A673 (cell line): ENCODE results near the gene CNTN1. TPM values are rescaled to one million over a fixed set of nuclear protein-coding genes. Genes with fewer than 3 reads are reported as not detected.

Experiments
- Bru-seq: library from RNA; stranded (reverse); fragments of 400-500 nt; gene quantifications from one replicate; lab custom pipeline; 2021; lab: Mats Ljungman, UMichigan
- BruChase-seq, 2 experiments: library from RNA; stranded (reverse); fragments of 400-500 nt; gene quantifications; one replicate each; lab custom pipeline; 2021; lab: Mats Ljungman, UMichigan
- BruUV-seq: library from RNA; stranded (reverse); fragments of 400-500 nt; replicated peaks from 2 replicates; lab custom pipeline; 2021; lab: Mats Ljungman, UMichigan
- CTCF ChIA-PET: fragments of 300-600 bp; sonication (Branson Sonifier 250); formaldehyde crosslinking; loops from one replicate; lab custom pipeline; 2022; ENCODE audit warnings: antibody characterized with exemption; lab: Charles Lee
- POLR2A ChIA-PET: fragments of 300-600 bp; sonication (Branson Sonifier 250); formaldehyde crosslinking; loops from one replicate; lab custom pipeline; 2022; ENCODE audit warnings: antibody characterized with exemption; ENCODE audit not compliant: low non-redundant PET; lab: Charles Lee
- DNase-seq: peaks from one replicate; pipeline ENCODE4 v3.0.0-alpha.2; 2015; ENCODE audit warnings: low spot score
- H3K27ac ChIP-seq: fragments of 200-600 bp; sonication (generic); 2 replicates; pipeline ENCODE4 v1.5.1; 2016; ENCODE audit warnings: mixed run types, low read depth, mild to moderate bottlenecking, mixed read lengths, antibody characterized with exemption, low read length; ENCODE audit not compliant: poor library complexity, severe bottlenecking
- H3K27me3 ChIP-seq: fragments of 200-600 bp; sonication (generic); replicated peaks from 2 replicates; pipeline ENCODE4 v1.6.1; 2017; ENCODE audit warnings: mixed run types, low read depth, mild to moderate bottlenecking, mixed read lengths, antibody characterized with exemption, low read length; ENCODE audit not compliant: insufficient read depth, poor library complexity
- H3K36me3 ChIP-seq: fragments of 200-600 bp; sonication (generic); 2 replicates; pipeline ENCODE4 v1.6.1; 2016; ENCODE audit warnings: mixed run types, mild to moderate bottlenecking, mixed read lengths, antibody characterized with exemption, low read length; ENCODE audit not compliant: insufficient read depth, poor library complexity, severe bottlenecking
- H3K4me1 ChIP-seq: fragments of 200-600 bp; sonication (generic); 2 replicates; pipeline ENCODE4 v1.6.1; 2017; ENCODE audit warnings: mixed run types, mild to moderate bottlenecking, mixed read lengths, antibody characterized with exemption, low read length; ENCODE audit not compliant: insufficient read depth, poor library complexity, severe bottlenecking
- H3K4me3 ChIP-seq: fragments of 200-600 bp; sonication (generic); 2 replicates; pipeline ENCODE4 v1.5.1; 2016; ENCODE audit warnings: low read depth, mixed run types, mild to moderate bottlenecking, mixed read lengths, low read length; ENCODE audit not compliant: poor library complexity, severe bottlenecking
- H3K9me3 ChIP-seq: fragments of 200-600 bp; sonication (generic); 2 replicates; pipeline ENCODE4 v1.6.1; 2016; ENCODE audit warnings: mixed run types, low read depth, mild to moderate bottlenecking, mixed read lengths, antibody characterized with exemption, low read length; ENCODE audit not compliant: poor library complexity, severe bottlenecking
- EZH2 ChIP-seq: fragments of 200-600 bp; sonication (generic); IDR thresholded peaks from 2 replicates; pipeline ENCODE4 v1.6.1; 2017; ENCODE audit warnings: borderline replicate concordance, low read depth, mild to moderate bottlenecking, mixed read lengths, antibody characterized with exemption, low read length; ENCODE audit not compliant: poor library complexity, severe bottlenecking
- intact Hi-C: fragments of 100-400 bp; cut with micrococcal nuclease; formaldehyde crosslinking; loops from one replicate; pipeline ENCODE4 v1.10.0; 2022; ENCODE audit not compliant: unreplicated experiment
- long read RNA-seq: library from polyadenylated mRNA; stranded (forward); transcript quantifications from one replicate; pipeline ENCODE4 v2.0.0, GENCODE V29; 2022
- total RNA-seq: library from RNA; stranded (reverse); gene quantifications from 2 replicates; pipeline ENCODE4 v1.2.3, GENCODE V29; 2021
- TF ChIP-seq, protein P1 (sequence below): fragments of 300-800, 200-600 bp; sonication (generic); conservative IDR thresholded peaks from 2 replicates; pipeline ENCODE4 v1.5.1; 2017; ENCODE audit warnings: low read depth, mild to moderate bottlenecking, antibody characterized with exemption, low read length, moderate library complexity, mixed read lengths

The CNTN1 gene
- total RNA-seq, result 0.90 and 1.5 TPM in 2 replicates
- Bru-seq, nascent RNA, result percentile 22 among the genes with signal in this experiment
- percentile 22 among the genes with signal in this experiment for BruChase-seq, experiment 1, labeled RNA remaining after a 2-hour chase
- BruChase-seq, experiment 2, labeled RNA remaining after a 6-hour chase, result percentile 22 among the genes with signal in this experiment
- long read RNA-seq, full-length matches to known transcripts, result 1 of 1 reads
- long read RNA-seq, partial matches to known transcripts, result 0 of 1 reads
- long read RNA-seq, other reads (novel, unspliced or antisense), result 0 of 1 reads

DNA sequence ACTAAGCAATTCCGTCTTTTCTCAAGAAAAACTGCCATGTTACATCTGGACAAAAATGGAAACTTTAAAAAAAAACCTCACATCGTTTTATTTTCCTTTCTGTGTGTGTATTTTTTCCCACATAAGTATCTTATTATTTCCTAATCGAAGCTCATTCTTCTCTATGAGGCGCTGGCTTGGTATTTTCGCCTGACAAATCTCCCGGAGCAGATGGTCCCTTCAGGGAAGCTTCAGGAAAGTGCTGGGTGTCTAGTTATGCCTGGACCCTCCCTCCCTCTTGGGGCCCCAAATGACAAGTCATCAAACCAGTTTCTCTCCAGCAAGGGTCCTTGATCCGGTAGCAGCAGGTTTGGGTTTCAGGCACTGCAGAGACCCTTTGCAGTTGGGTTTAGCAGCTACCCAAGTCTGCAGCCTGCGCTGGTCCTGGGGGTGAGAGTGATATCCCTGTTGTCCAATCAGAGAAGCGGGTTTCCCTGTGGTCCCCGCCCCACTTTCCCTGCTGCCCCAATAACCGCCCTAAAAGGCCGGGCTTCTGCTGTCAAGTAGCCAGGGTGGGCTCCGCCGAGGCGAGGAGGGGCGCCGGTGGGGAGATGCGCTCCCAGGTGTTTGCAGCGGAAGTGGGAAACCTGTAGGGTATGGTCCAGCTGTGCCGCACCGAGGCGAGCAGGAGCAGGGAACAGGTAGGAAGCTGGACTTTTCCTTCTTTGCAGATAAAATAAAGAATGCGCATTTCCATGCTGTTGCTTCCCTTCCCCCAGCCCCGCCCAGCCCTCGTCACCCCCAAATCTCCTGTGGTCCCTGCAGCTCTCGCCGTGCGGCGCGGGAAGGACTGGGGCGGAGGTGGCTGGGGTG is at the start of gene CNTN1:
Gene CNTN1 (plus strand): TSS at position 527 of the 852 bp plus-strand sequence.
- no TSS peak for BruUV-seq
- no peaks in the 10 kb centered on the region for H3K36me3 ChIP-seq
- POLR2A ChIA-PET, result interaction anchor here (0.6 kb wide), 1 partner anchor 54 kb away, joined by 6 read pairs; no protein-coding TSS in a partner anchor
- no peak within 1 kb of the TSS for H3K27ac ChIP-seq
- peaks cover 8% of the 10 kb centered on the region for H3K4me1 ChIP-seq
- TF ChIP-seq, protein P1, sequence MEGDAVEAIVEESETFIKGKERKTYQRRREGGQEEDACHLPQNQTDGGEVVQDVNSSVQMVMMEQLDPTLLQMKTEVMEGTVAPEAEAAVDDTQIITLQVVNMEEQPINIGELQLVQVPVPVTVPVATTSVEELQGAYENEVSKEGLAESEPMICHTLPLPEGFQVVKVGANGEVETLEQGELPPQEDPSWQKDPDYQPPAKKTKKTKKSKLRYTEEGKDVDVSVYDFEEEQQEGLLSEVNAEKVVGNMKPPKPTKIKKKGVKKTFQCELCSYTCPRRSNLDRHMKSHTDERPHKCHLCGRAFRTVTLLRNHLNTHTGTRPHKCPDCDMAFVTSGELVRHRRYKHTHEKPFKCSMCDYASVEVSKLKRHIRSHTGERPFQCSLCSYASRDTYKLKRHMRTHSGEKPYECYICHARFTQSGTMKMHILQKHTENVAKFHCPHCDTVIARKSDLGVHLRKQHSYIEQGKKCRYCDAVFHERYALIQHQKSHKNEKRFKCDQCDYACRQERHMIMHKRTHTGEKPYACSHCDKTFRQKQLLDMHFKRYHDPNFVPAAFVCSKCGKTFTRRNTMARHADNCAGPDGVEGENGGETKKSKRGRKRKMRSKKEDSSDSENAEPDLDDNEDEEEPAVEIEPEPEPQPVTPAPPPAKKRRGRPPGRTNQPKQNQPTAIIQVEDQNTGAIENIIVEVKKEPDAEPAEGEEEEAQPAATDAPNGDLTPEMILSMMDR, result no peak
- TF ChIP-seq EZH2, result no peak
- H3K4me3 ChIP-seq, result peak within 1 kb of the TSS; percentile 60
- DNase-seq, result peak; percentile 83
- no peaks in the 10 kb centered on the region for H3K9me3 ChIP-seq
- CTCF ChIA-PET, result no interaction called here
- no peaks in the 10 kb centered on the region for H3K27me3 ChIP-seq
- intact Hi-C loops, result no loop called here

DNA sequence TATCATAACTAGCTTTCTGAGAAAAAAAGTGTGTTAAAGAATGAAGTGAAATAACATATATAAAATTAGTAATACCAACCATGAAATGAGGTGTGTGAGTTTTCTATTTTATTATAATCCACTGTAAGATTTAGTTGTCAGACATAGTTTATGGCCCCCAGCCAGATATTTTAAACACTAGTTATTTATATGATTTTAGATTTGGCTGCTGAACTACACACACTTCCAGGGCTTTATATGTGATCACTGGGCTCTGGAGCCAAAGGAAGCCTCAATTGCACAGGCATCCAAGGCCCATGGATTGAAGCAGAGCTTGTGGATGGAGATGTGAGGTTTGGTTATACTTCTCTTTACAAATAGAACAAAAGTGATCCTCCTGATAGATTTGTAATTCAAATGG is 48.7 kb upstream of the CNTN1 start:
- H3K9me3 ChIP-seq, result no peaks in the 10 kb centered on the region
- no peaks in the 10 kb centered on the region for H3K4me1 ChIP-seq
- H3K27ac ChIP-seq, result no peak overlapping the region
- H3K4me3 ChIP-seq, result no peak overlapping the region
- H3K36me3 ChIP-seq, result no peaks in the 10 kb centered on the region
- POLR2A ChIA-PET, result no interaction called here
- CTCF ChIA-PET, result no interaction called here
- intact Hi-C loops, result no loop called here
- DNase-seq, result no peak
- TF ChIP-seq EZH2, result no peak
- TF ChIP-seq, protein P1, result no peak
- H3K27me3 ChIP-seq, result no peaks in the 10 kb centered on the region
- no TSS peak for BruUV-seq

DNA sequence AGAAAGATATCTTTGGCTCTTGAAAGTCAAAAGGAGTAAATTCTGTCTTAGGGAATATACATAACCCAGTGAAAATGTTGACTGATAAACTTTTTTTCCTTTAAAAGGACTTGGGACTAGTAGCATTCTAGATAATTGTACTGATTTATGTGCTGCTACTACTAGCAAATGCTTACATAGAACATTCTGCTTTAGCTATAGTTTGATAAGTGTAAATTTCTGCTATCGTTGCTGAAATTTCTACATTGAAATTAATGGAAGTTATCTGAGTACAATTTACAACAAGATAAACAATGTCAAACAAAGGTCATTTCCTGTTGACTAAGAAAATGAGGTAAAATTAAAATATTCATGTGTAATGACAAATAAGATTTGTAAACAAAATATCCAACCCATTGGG is 48.3 kb upstream of the CNTN1 start:
- no peaks in the 10 kb centered on the region for H3K36me3 ChIP-seq
- intact Hi-C loops, result no loop called here

More for the DNA sequence above, 48.3 kb upstream of the CNTN1 start:
- Histone ChIP-seq H3K27ac (no peak overlapping the region), H3K9me3 (no peaks in the 10 kb centered on the region), H3K4me3 (no peak overlapping the region), H3K27me3 (no peaks in the 10 kb centered on the region), H3K4me1 (no peaks in the 10 kb centered on the region)
- ChIA-PET POLR2A (no interaction called here), CTCF (no interaction called here)
- BruUV-seq, result no TSS peak
- no peak for TF ChIP-seq EZH2
- TF ChIP-seq, protein P1, result no peak
- no peak for DNase-seq
